OCI-LY7 (cell line): ENCODE measurements around the gene LINGO3. TPM values are rescaled to one million over a fixed set of nuclear protein-coding genes. Genes with fewer than 3 reads are reported as not detected.

Experiments
- BruUV-seq: library from RNA; stranded (reverse); fragments of 400-500 nt; replicated peaks from 2 replicates; lab custom pipeline; 2021; lab: Mats Ljungman, UMichigan
- CTCF ChIA-PET: fragments of 300-600 bp; sonication (Branson Sonifier 250); formaldehyde crosslinking; loops from one replicate; lab custom pipeline; 2022; ENCODE audit warnings: antibody characterized with exemption; ENCODE audit not compliant: unreplicated experiment; lab: Charles Lee
- POLR2A ChIA-PET: fragments of 300-600 bp; sonication (Branson Sonifier 250); formaldehyde crosslinking; loops from one replicate; lab custom pipeline; 2022; ENCODE audit warnings: antibody characterized with exemption; lab: Charles Lee
- DNase-seq: peaks from one replicate; pipeline ENCODE4 v3.0.0-alpha.2; 2015; ENCODE audit warnings: low spot score
- H2AFZ ChIP-seq: fragments of 200-600 bp; sonication (generic), shearing (Covaris generic); 2 replicates; pipeline ENCODE4 v1.6.1; 2014; ENCODE audit warnings: mild to moderate bottlenecking, antibody characterized with exemption, low read length, moderate library complexity
- H3K27ac ChIP-seq: fragments of 200-600 bp; sonication (generic); 2 replicates; pipeline ENCODE4 v1.5.1; 2014; ENCODE audit warnings: mixed run types, low read depth, mild to moderate bottlenecking, moderate library complexity, low read length, inconsistent platforms; ENCODE audit not compliant: poor library complexity, severe bottlenecking
- H3K36me3 ChIP-seq: fragments of 200-600 bp; sonication (generic); 2 replicates; pipeline ENCODE4 v1.6.1; 2014; ENCODE audit warnings: mild to moderate bottlenecking, antibody characterized with exemption, low read length, moderate library complexity, mixed read lengths; ENCODE audit not compliant: insufficient read depth
- H3K4me1 ChIP-seq: fragments of 200-600 bp; sonication (generic); 2 replicates; pipeline ENCODE4 v1.5.1; 2014; ENCODE audit warnings: mild to moderate bottlenecking, low read length; ENCODE audit not compliant: insufficient read depth, poor library complexity, severe bottlenecking
- H3K4me2 ChIP-seq: fragments of 200-600 bp; sonication (generic); 2 replicates; pipeline ENCODE4 v1.6.1; 2014; ENCODE audit warnings: mild to moderate bottlenecking, low read length
- H3K4me3 ChIP-seq: fragments of 200-600 bp; sonication (generic); 2 replicates; pipeline ENCODE4 v1.5.1; 2014; ENCODE audit warnings: mild to moderate bottlenecking, low read depth, low read length; ENCODE audit not compliant: poor library complexity, severe bottlenecking
- H3K79me2 ChIP-seq: fragments of 200-600 bp; sonication (generic); 2 replicates; pipeline ENCODE4 v1.6.1; 2016; ENCODE audit warnings: low read depth, mild to moderate bottlenecking, low read length, moderate library complexity, mixed read lengths; ENCODE audit not compliant: insufficient read depth
- H3K9me2 ChIP-seq: fragments of 200-600 bp; sonication (generic); 2 replicates; pipeline ENCODE4 v1.6.1; 2016; ENCODE audit warnings: mild to moderate bottlenecking, low read length, mixed read lengths; ENCODE audit not compliant: insufficient read depth
- H3K9me3 ChIP-seq: fragments of 200-600 bp; sonication (generic); 2 replicates; pipeline ENCODE4 v1.6.1; 2014; ENCODE audit warnings: mild to moderate bottlenecking, mixed run types, low read length, mixed read lengths
- H4K20me1 ChIP-seq: fragments of 200-600 bp; sonication (generic); 2 replicates; pipeline ENCODE4 v1.6.1; 2014; ENCODE audit warnings: mild to moderate bottlenecking, antibody characterized with exemption, low read length, moderate library complexity, mixed read lengths; ENCODE audit not compliant: insufficient read depth
- CTCF ChIP-seq: fragments of 200-600 bp; sonication (generic); conservative IDR thresholded peaks from 2 replicates; pipeline ENCODE4 v1.5.1; 2014; ENCODE audit warnings: mild to moderate bottlenecking, antibody characterized with exemption, low read length, moderate library complexity, mixed read lengths
- EZH2phosphoT487 ChIP-seq: fragments of 200-600 bp; sonication (generic); IDR thresholded peaks from 2 replicates; pipeline ENCODE4 v1.6.1; 2018; ENCODE audit warnings: low read depth, borderline replicate concordance, mild to moderate bottlenecking, mixed run types, antibody characterized with exemption, low read length, moderate library complexity, mixed read lengths
- intact Hi-C: fragments of 100-400 bp; cut with micrococcal nuclease; formaldehyde crosslinking; loops from one replicate; pipeline ENCODE4 v1.10.0; 2022; ENCODE audit not compliant: unreplicated experiment
- total RNA-seq, 2 experiments: library from RNA; depleted of rRNA in 1 of 2; stranded (reverse); fragments of >200 nt in 1 of 2; shearing (Covaris generic) in 1 of 2; gene quantifications; 2 replicates each; pipeline ENCODE4 v1.2.3, GENCODE V29; 2014 to 2022

Gene LINGO3
- total RNA-seq, 2 experiments from 2014 or later: 0.13 to 0.38 TPM

DNA sequence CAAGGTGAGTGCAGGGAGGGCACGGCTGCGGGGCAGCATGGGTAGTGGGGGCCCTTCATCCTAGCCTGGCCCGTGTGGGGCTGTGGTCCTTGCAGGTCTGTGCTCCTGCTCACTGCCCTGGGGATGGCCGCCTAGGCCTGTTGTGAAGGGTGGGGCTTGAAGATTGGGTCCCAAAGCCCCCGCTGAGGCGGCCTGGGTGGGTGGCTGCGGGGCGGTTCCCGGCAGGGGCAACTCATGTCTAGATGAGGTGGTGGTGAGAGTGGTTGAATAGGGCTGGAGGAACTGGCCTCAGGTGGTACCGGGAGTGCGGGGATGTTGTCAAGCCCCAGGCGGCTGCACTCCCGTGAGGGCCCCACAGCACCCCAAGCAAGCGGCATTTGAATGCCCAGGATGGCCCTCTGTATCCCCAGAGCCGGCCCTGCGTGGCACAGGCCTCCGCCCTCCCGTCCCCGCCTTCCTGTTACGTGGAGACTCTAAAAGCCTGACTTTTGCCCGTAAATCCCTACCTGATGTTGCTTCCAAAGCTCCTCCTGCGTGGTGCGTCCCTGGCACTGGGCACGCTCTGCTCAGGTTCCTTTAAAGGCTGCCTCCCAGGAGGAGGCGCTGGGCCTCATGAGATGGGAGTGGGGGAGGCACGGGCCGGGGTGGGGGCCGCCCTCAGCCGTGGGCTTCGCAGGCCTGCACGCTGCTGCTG lies 35.5 kb upstream of the LINGO3 start:
- no peaks in the 10 kb centered on the region for H4K20me1 ChIP-seq
- H3K27ac ChIP-seq: no peak overlapping the region
- intact Hi-C loops: no loop called here
- ChIA-PET POLR2A (no interaction called here), CTCF (no interaction called here)
- H3K4me3 ChIP-seq: no peak overlapping the region
- no peak for DNase-seq
- H2AFZ ChIP-seq: no peak overlapping the region
- no peak overlapping the region for H3K4me2 ChIP-seq
- no TSS peak for BruUV-seq
- TF ChIP-seq EZH2phosphoT487: no peak
- TF ChIP-seq CTCF: no peak
- peaks cover 38% of the 10 kb centered on the region for H3K36me3 ChIP-seq
- no peaks in the 10 kb centered on the region for H3K9me3 ChIP-seq
- H3K9me2 ChIP-seq: no peaks in the 10 kb centered on the region
- no peaks in the 10 kb centered on the region for H3K4me1 ChIP-seq
- no peaks in the 10 kb centered on the region for H3K79me2 ChIP-seq

DNA sequence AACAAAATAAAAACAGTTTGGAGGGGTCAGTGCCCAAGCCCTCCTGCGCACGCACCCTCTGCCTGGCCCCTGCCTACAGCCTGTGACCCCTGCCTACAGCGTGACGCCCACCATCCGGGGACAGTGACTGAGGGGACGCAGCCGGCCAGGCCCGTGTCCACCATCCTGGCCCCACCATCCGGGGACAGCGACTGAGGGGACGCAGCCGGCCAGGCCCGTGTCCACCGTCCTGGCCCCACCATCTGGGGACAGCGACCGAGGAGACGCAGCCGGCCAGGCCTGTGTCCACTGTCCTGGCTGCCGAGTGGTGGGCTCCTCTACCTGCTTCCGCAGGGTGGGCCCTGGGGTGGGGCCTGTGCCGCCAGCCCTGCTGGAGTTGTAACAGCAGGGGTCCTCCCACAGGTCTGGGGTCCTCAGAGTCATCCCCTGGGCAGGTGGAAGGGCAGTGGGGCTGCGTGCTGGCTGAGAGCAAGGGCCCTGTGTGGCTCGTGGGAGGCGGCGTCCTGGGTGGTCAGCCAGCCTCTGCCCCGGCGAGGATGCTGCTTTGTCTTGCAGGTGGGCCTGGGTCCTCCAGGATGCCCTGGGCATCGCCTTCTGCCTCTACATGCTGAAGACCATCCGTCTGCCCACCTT lies 34.8 kb upstream of the LINGO3 start:
- intact Hi-C loops: no loop called here
- DNase-seq: no peak
- H3K9me3 ChIP-seq: no peaks in the 10 kb centered on the region
- CTCF ChIA-PET: no interaction called here
- no peaks in the 10 kb centered on the region for H3K79me2 ChIP-seq
- H3K9me2 ChIP-seq: no peaks in the 10 kb centered on the region
- peaks cover 38% of the 10 kb centered on the region for H3K36me3 ChIP-seq
- no peaks in the 10 kb centered on the region for H3K4me1 ChIP-seq
- no peak overlapping the region for H3K4me3 ChIP-seq
- POLR2A ChIA-PET: no interaction called here
- H4K20me1 ChIP-seq: no peaks in the 10 kb centered on the region
- TF ChIP-seq CTCF (no peak), EZH2phosphoT487 (no peak)
- no peak overlapping the region for H3K4me2 ChIP-seq
- H2AFZ ChIP-seq: no peak overlapping the region
- H3K27ac ChIP-seq: no peak overlapping the region
- no TSS peak for BruUV-seq

GRCh38 chr19:2341982-2342381 lies 34.0 kb upstream of the LINGO3 start:
- no peak overlapping the region for H3K27ac ChIP-seq
- CTCF ChIA-PET: no interaction called here
- intact Hi-C loops: no loop called here
- no peak for TF ChIP-seq EZH2phosphoT487
- no peak for TF ChIP-seq CTCF
- H4K20me1 ChIP-seq: no peaks in the 10 kb centered on the region
- no TSS peak for BruUV-seq
- H3K79me2 ChIP-seq: no peaks in the 10 kb centered on the region
- H2AFZ ChIP-seq: no peak overlapping the region
- no peaks in the 10 kb centered on the region for H3K9me2 ChIP-seq
- DNase-seq: no peak
- POLR2A ChIA-PET: no interaction called here
- H3K4me3 ChIP-seq: no peak overlapping the region
- peaks cover 38% of the 10 kb centered on the region for H3K36me3 ChIP-seq
- H3K9me3 ChIP-seq: no peaks in the 10 kb centered on the region
- H3K4me2 ChIP-seq: no peak overlapping the region
- H3K4me1 ChIP-seq: no peaks in the 10 kb centered on the region
